Epidermal melanocyte (primary cell): ENCODE results near the gene NEURL2.

Experiments used
- DNase-seq: peaks from one replicate; pipeline ENCODE4 v3.0.0; 2011; ENCODE audit warnings: low spot score; ENCODE audit not compliant: insufficient read length

The NEURL2 gene

GRCh38 chr20:45848421-45848820, 42.6 kb downstream of the NEURL2 start:
- DNase-seq: no peak

- no peak for DNase-seq
Observed at GRCh38 chr20:45845452-45845851, 45.6 kb downstream of the NEURL2 start.

GRCh38 chr20:45843506-45843905, 47.5 kb downstream of the NEURL2 start:
- DNase-seq: no peak

DNA sequence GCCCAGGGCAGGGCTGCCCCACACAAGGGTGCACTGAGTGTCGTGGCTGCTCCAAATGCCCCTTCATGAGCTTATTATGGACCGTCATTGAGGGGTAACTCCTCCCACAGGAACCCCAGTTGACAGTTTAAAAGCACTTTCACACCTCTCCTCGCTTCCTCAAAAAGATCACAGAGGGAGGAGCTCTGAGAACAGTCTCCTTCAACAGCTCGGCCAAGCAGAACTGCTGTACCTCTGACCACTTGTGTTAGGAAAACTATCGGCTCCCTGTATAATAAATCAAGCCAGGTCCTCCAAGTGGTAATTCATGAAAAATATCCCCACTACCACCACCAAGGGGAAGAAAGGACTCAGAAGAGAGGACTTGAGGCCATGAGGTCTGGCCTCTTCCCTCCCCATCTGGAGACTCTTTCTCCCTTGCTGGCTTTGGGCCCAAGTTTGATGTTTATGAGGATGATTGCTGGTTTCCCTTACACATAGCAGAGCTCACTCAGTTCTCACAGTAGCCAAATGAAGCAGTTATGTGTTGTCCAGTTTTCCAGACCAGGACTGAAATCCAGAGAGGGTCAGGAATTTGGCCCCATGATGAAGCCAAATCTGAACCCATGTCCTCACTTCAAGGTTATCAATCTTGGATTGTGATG, 48.7 kb downstream of the NEURL2 start:
- DNase-seq: no peak

DNA sequence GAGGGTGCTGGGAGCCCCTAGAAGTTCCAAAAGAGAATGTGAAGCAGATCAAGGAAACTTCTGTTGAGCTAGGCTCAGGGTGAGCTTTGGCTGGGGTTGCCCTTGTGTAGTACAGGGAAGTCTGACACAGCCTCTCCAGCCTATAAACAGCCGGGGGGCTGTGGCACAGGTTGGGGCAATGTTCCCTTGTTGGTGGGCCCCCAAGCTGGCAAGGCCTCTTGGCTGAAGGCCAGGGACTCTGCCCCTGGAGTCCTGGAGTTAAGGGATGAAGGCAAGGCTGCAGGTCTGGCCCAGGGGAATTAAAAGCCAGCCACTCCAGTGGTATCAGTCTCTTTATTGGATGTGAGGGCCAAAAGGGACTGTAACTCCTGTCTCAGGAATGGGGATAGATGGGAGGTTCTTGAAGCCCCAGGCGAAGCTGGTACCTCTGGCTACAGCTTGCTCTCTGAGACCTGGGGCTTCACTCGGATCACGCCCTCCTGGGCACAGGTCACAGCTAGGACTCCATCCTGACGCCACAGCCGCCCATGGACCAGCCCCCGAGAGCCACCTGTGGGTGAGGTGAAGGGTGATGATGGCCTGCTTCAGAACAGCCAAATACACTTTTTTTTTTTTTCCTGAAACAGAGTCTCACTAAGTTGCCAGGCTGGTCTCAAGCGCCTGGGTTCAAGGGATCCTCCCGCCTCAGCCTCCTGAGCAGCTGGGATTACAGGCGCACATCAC, 49.4 kb downstream of the NEURL2 start:
- no peak for DNase-seq

- DNase-seq: no peak
Observed at GRCh38 chr20:45840700-45841198, 50.3 kb downstream of the NEURL2 start.
